AG10803 (cell line): ENCODE data around the gene ITGB3BP.
A peak's percentile ranks its signal among the peaks of the same experiment; 100 is the strongest.
"Not testable (repeated sequence)": the region's sequence is repeated elsewhere in the genome, so short reads cannot be mapped to it uniquely, and the experiment has no call there.

ENCODE experiments used
- DNase-seq: peaks from one replicate; pipeline ENCODE4 v3.0.0; 2010; ENCODE audit warnings: low read depth
- H3K4me3 ChIP-seq: 2 replicates; pipeline ENCODE4 v1.5.1; 2011; ENCODE audit warnings: mild to moderate bottlenecking, low read length, control low read depth
- CTCF ChIP-seq: conservative IDR thresholded peaks from 2 replicates; pipeline ENCODE4 v1.5.1; 2011; ENCODE audit warnings: mild to moderate bottlenecking, low read length, control low read depth, inconsistent platforms

The ITGB3BP gene

GRCh38 chr1:63480057-63480456 lies 43.0 kb downstream of the ITGB3BP start:
- DNase-seq, result no peak
- TF ChIP-seq CTCF, result no peak
- H3K4me3 ChIP-seq, result no peak overlapping the region

GRCh38 chr1:63475761-63476160 lies 47.3 kb downstream of the ITGB3BP start:
- no peak for TF ChIP-seq CTCF
- DNase-seq, result peak; percentile 9
- H3K4me3 ChIP-seq, result no peak overlapping the region

GRCh38 chr1:63468683-63469082 lies 54.3 kb downstream of the ITGB3BP start:
- DNase-seq, H3K4me3 ChIP-seq: not testable (repeated sequence)

- H3K4me3 ChIP-seq, result no peak overlapping the region
- TF ChIP-seq CTCF, result no peak
- no peak for DNase-seq
These were observed 56.3 kb downstream of the ITGB3BP start for GRCh38 chr1:63466759-63467158.

- TF ChIP-seq CTCF, result no peak
- DNase-seq, result no peak
- H3K4me3 ChIP-seq, result no peak overlapping the region
These were observed 56.8 kb downstream of the ITGB3BP start for GRCh38 chr1:63466181-63466580.

GRCh38 chr1:63463248-63463647 lies 59.8 kb downstream of the ITGB3BP start:
- DNase-seq, result peak; percentile 51

GRCh38 chr1:63461661-63462230 lies 61.3 kb downstream of the ITGB3BP start:
- H3K4me3 ChIP-seq, result no peak overlapping the region
- no peak for DNase-seq
- TF ChIP-seq CTCF, result no peak

More at GRCh38 chr1:63463248-63463647, 59.8 kb downstream of the ITGB3BP start:
- no peak overlapping the region for H3K4me3 ChIP-seq
- no peak for TF ChIP-seq CTCF

- no peak for DNase-seq
- no peak overlapping the region for H3K4me3 ChIP-seq
- TF ChIP-seq CTCF, result no peak
These were observed 64.3 kb downstream of the ITGB3BP start for GRCh38 chr1:63458750-63459149.
